A673 (cell line): Measurements from ENCODE around the gene FAM131B. TPM values are rescaled to one million over a fixed set of nuclear protein-coding genes. Genes with fewer than 3 reads are reported as not detected.

Experiments used
- BruUV-seq: library from RNA; stranded (reverse); fragments of 400-500 nt; replicated peaks from 2 replicates; lab custom pipeline; 2021; lab: Mats Ljungman, UMichigan
- CTCF ChIA-PET: fragments of 300-600 bp; sonication (Branson Sonifier 250); formaldehyde crosslinking; loops from one replicate; lab custom pipeline; 2022; ENCODE audit warnings: antibody characterized with exemption; lab: Charles Lee
- POLR2A ChIA-PET: fragments of 300-600 bp; sonication (Branson Sonifier 250); formaldehyde crosslinking; loops from one replicate; lab custom pipeline; 2022; ENCODE audit warnings: antibody characterized with exemption; ENCODE audit not compliant: low non-redundant PET; lab: Charles Lee
- DNase-seq: peaks from one replicate; pipeline ENCODE4 v3.0.0-alpha.2; 2015; ENCODE audit warnings: low spot score
- H3K27ac ChIP-seq: fragments of 200-600 bp; sonication (generic); 2 replicates; pipeline ENCODE4 v1.5.1; 2016; ENCODE audit warnings: mixed run types, low read depth, mild to moderate bottlenecking, mixed read lengths, antibody characterized with exemption, low read length; ENCODE audit not compliant: poor library complexity, severe bottlenecking
- H3K27me3 ChIP-seq: fragments of 200-600 bp; sonication (generic); replicated peaks from 2 replicates; pipeline ENCODE4 v1.6.1; 2017; ENCODE audit warnings: mixed run types, low read depth, mild to moderate bottlenecking, mixed read lengths, antibody characterized with exemption, low read length; ENCODE audit not compliant: insufficient read depth, poor library complexity
- H3K36me3 ChIP-seq: fragments of 200-600 bp; sonication (generic); 2 replicates; pipeline ENCODE4 v1.6.1; 2016; ENCODE audit warnings: mixed run types, mild to moderate bottlenecking, mixed read lengths, antibody characterized with exemption, low read length; ENCODE audit not compliant: insufficient read depth, poor library complexity, severe bottlenecking
- H3K4me1 ChIP-seq: fragments of 200-600 bp; sonication (generic); 2 replicates; pipeline ENCODE4 v1.6.1; 2017; ENCODE audit warnings: mixed run types, mild to moderate bottlenecking, mixed read lengths, antibody characterized with exemption, low read length; ENCODE audit not compliant: insufficient read depth, poor library complexity, severe bottlenecking
- H3K4me3 ChIP-seq: fragments of 200-600 bp; sonication (generic); 2 replicates; pipeline ENCODE4 v1.5.1; 2016; ENCODE audit warnings: low read depth, mixed run types, mild to moderate bottlenecking, mixed read lengths, low read length; ENCODE audit not compliant: poor library complexity, severe bottlenecking
- H3K9me3 ChIP-seq: fragments of 200-600 bp; sonication (generic); 2 replicates; pipeline ENCODE4 v1.6.1; 2016; ENCODE audit warnings: mixed run types, low read depth, mild to moderate bottlenecking, mixed read lengths, antibody characterized with exemption, low read length; ENCODE audit not compliant: poor library complexity, severe bottlenecking
- CTCF ChIP-seq: fragments of 300-800, 200-600 bp; sonication (generic); conservative IDR thresholded peaks from 2 replicates; pipeline ENCODE4 v1.5.1; 2017; ENCODE audit warnings: low read depth, mild to moderate bottlenecking, antibody characterized with exemption, low read length, moderate library complexity, mixed read lengths
- EZH2 ChIP-seq: fragments of 200-600 bp; sonication (generic); IDR thresholded peaks from 2 replicates; pipeline ENCODE4 v1.6.1; 2017; ENCODE audit warnings: borderline replicate concordance, low read depth, mild to moderate bottlenecking, mixed read lengths, antibody characterized with exemption, low read length; ENCODE audit not compliant: poor library complexity, severe bottlenecking
- intact Hi-C: fragments of 100-400 bp; cut with micrococcal nuclease; formaldehyde crosslinking; loops from one replicate; pipeline ENCODE4 v1.10.0; 2022; ENCODE audit not compliant: unreplicated experiment
- total RNA-seq: library from RNA; stranded (reverse); gene quantifications from 2 replicates; pipeline ENCODE4 v1.2.3, GENCODE V29; 2021

Gene FAM131B
- total RNA-seq, 1 experiment from 2014 or later: 1.9 TPM

GRCh38 chr7:143372070-143372469 is 9.6 kb upstream of the FAM131B start:
- H3K27ac ChIP-seq: no peak overlapping the region
- intact Hi-C loops: no loop called here
- BruUV-seq: no TSS peak
- TF ChIP-seq CTCF (peak; percentile 64), EZH2 (no peak)
- ChIA-PET CTCF (interaction anchor here (0.7 kb wide), 1 partner anchor 8 kb away, joined by 7 read pairs; no protein-coding TSS in a partner anchor), POLR2A (no interaction called here)
- H3K36me3 ChIP-seq: no peaks in the 10 kb centered on the region
- H3K4me1 ChIP-seq: peaks cover 7% of the 10 kb centered on the region
- H3K9me3 ChIP-seq: no peaks in the 10 kb centered on the region
- no peaks in the 10 kb centered on the region for H3K27me3 ChIP-seq
- H3K4me3 ChIP-seq: no peak overlapping the region
- DNase-seq: peak; percentile 86

DNA sequence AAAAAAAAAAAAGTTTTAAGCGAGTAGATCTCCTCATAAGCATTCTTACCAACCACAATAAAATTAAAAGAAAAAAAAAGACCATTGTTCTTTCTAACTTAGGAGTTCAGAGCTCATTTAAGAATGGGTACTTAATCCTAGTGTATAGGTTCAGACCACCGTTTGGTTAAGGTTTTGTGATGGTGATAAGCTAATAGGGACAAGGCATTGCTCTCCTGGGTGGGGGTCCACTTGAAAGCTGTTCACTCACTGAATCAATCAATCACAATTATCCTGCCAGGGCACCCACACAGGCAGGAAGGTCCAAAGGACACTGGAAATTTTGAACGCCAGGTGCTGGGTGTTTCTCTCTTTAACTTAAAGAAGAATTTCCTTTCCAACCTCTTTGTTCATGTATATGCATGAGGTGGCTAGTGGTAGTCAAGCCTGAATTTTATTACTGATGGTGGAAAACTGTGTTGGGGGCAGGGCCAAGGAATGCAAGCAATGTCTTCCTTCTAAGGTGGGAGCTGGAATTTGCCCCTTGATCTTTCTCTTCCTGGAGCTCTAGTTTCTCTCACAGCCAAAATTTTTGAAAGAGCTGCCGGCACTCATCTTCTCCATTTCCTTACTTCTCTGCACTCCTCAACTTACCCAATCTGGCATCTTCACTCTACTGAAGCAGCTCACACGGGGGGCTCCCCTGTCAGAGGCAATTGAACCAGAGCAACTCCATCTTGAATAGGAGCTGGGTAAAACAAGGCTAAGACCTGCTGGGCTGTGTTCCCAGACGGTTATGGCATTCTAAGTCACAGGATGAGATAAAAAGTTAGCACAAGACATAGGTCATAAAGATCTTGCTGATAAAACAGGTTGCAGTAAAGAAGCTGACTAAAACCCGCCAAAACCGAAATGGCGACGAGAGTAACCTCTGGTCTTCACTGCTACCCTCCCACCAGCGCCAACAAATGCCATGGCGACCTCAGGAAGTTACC is 7.5 kb upstream of the FAM131B start:
- no peaks in the 10 kb centered on the region for H3K9me3 ChIP-seq
- H3K4me1 ChIP-seq: peaks cover 7% of the 10 kb centered on the region
- POLR2A ChIA-PET: no interaction called here
- H3K27ac ChIP-seq: no peak overlapping the region
- peaks cover 10% of the 10 kb centered on the region for H3K27me3 ChIP-seq
- TF ChIP-seq CTCF (no peak), EZH2 (no peak)
- DNase-seq: no peak
- BruUV-seq: no TSS peak
- no peak overlapping the region for H3K4me3 ChIP-seq
- no peaks in the 10 kb centered on the region for H3K36me3 ChIP-seq
- intact Hi-C loops: no loop called here
- CTCF ChIA-PET: interaction anchor here (0.6 kb wide), 1 partner anchor 46 kb away, joined by 9 read pairs; no protein-coding TSS in a partner anchor

GRCh38 chr7:143368387-143368786 is 5.9 kb upstream of the FAM131B start:
- DNase-seq: no peak
- ChIA-PET POLR2A (no interaction called here), CTCF (interaction anchor here (0.6 kb wide), 1 partner anchor 35 kb away, joined by 5 read pairs; no protein-coding TSS in a partner anchor)
- peaks cover 26% of the 10 kb centered on the region for H3K27me3 ChIP-seq
- H3K9me3 ChIP-seq: no peaks in the 10 kb centered on the region
- H3K36me3 ChIP-seq: no peaks in the 10 kb centered on the region
- peaks cover 7% of the 10 kb centered on the region for H3K4me1 ChIP-seq
- TF ChIP-seq CTCF: no peak
- TF ChIP-seq EZH2: no peak
- H3K27ac ChIP-seq: no peak overlapping the region
- BruUV-seq: no TSS peak
- intact Hi-C loops: no loop called here
- no peak overlapping the region for H3K4me3 ChIP-seq
